SK-MEL-5 (cell line): ENCODE data around the gene SNRNP48. TPM values are rescaled to one million over a fixed set of nuclear protein-coding genes. Genes with fewer than 3 reads are reported as not detected.

Experiments
- DNase-seq: peaks from one replicate; pipeline ENCODE4 v3.0.0-alpha.2; 2016; ENCODE audit warnings: low read depth, low spot score
- in situ Hi-C: cut with HindIII; loops from 2 replicates; pipeline ENCODE4 v1.10.0; 2016; ENCODE audit warnings: low sequenced_read_pairs, high pct_unique_total_duplicates, low pct_unique_long_range_greater_than_20kb
- total RNA-seq: library from RNA; depleted of rRNA; stranded (reverse); fragments of >200 nt; shearing (Covaris generic); gene quantifications from 2 replicates; pipeline ENCODE4 v1.2.3, GENCODE V29; 2014; rRNA removed

Gene SNRNP48
- total RNA-seq, 1 experiment from 2014 or later = 15.8 TPM

GRCh38 chr6:7649037-7649810 lies 59.2 kb downstream of the SNRNP48 start:
- DNase-seq = no peak
- in situ Hi-C loops = no loop called here

DNA sequence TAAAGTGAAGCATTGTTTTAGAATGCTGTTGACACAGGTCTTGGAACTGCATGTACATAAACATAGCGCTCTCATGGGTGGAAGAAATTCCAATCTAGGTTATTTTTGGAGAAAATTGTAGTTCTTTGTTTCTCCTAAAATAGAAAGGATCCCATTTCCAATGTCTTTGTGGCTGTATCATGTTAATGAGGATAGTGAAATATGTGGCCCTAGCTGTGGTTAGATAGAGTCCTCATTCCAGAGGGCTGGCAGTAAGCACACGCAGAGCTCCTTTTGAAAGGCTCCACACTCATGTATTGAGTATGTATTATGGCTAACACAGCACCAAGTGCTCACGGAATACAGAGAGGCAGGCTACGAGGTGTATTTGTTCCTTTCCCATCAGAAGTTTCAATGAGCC lies 60.9 kb downstream of the SNRNP48 start:
- in situ Hi-C loops = no loop called here

GRCh38 chr6:7652957-7653356 lies 63.0 kb downstream of the SNRNP48 start:
- no peak for DNase-seq
- in situ Hi-C loops = no loop called here

More for the DNA sequence above, 60.9 kb downstream of the SNRNP48 start:
- no peak for DNase-seq

GRCh38 chr6:7656355-7656754 lies 66.4 kb downstream of the SNRNP48 start:
- in situ Hi-C loops = no loop called here

GRCh38 chr6:7658543-7658942 lies 68.5 kb downstream of the SNRNP48 start:
- DNase-seq = no peak
- in situ Hi-C loops = no loop called here

More at GRCh38 chr6:7656355-7656754, 66.4 kb downstream of the SNRNP48 start:
- DNase-seq = no peak

DNA sequence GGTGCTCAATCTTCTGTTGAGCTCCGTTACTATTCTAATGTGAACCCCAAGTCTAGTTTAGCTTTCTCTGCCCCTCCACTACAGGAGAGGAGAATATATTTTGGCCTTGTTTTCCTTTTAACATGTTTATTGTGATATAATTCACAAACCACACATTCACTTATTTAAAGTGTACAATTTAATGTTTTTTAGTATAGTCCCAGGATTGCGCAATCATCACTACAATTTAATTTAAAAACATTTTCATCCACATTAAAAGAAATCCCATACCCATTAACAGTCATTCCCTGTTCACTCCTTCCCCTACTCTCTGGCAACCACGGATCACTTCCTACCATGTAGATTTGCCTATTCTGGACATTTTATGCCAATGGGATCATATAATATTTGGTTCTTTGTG lies 71.4 kb downstream of the SNRNP48 start:
- in situ Hi-C loops = no loop called here
- DNase-seq = no peak

Other genes with a start within 250 kb of the SNRNP48 start
- 0.13 and 0.40 TPM in 2 replicates for gene CAGE1, start 200.5 kb upstream of the SNRNP48 start, total RNA-seq
- gene RIOK1, start 200.4 kb upstream of the SNRNP48 start, total RNA-seq = 32.8 and 38.4 TPM in 2 replicates
- 2.0 and 2.2 TPM in 2 replicates for gene DSP, start 48.5 kb upstream of the SNRNP48 start, total RNA-seq
- gene BMP6, start 135.9 kb downstream of the SNRNP48 start, total RNA-seq = 0.05 TPM in 2 replicates